ENCODE data around the gene FFAR4.
A peak's percentile ranks its signal among the peaks of the same experiment; 100 is the strongest.
"Not testable (repeated sequence)": the region's sequence is repeated elsewhere in the genome, so short reads cannot be mapped to it uniquely, and the experiment has no call there.

FFAR4 gene
- total RNA-seq: 0 to 9.6 (median 2.4) reads per million in 17 experiments

- DNase-seq: peak; percentile 73 to 88 (median 84)
Observed at GRCh38 chr10:93566435-93567276, at the start of gene FFAR4. Gene FFAR4 (plus strand): TSS chr10:93566665. CDS start chr10:93566721, 56 bp downstream.

- DNase-seq: no peak
Observed at GRCh38 chr10:93518531-93518930, 47.9 kb upstream of the FFAR4 start.

- no peak for DNase-seq
Observed at GRCh38 chr10:93535293-93535692, 31.2 kb upstream of the FFAR4 start.

GRCh38 chr10:93540871-93541270 is 25.6 kb upstream of the FFAR4 start:
- not testable (repeated sequence) for DNase-seq

- peak; percentile 67 to 80 (median 71) for DNase-seq
Observed at GRCh38 chr10:93541402-93542357, 24.8 kb upstream of the FFAR4 start.

- no peak for DNase-seq
Observed at GRCh38 chr10:93542358-93542791, 24.1 kb upstream of the FFAR4 start.

- not testable (repeated sequence) for DNase-seq
Observed at GRCh38 chr10:93546995-93547394, 19.5 kb upstream of the FFAR4 start.

- DNase-seq: no peak
Observed at GRCh38 chr10:93547522-93547921, 18.9 kb upstream of the FFAR4 start.

GRCh38 chr10:93548376-93549071 is 17.9 kb upstream of the FFAR4 start:
- DNase-seq: no peak

- no peak for DNase-seq
Observed at GRCh38 chr10:93550606-93551005, 15.9 kb upstream of the FFAR4 start.

GRCh38 chr10:93552780-93553179 is 13.7 kb upstream of the FFAR4 start:
- DNase-seq: no peak

- DNase-seq: no peak
Observed at GRCh38 chr10:93553482-93554315, 12.8 kb upstream of the FFAR4 start.

GRCh38 chr10:93554316-93554663 is 12.2 kb upstream of the FFAR4 start:
- no peak for DNase-seq

GRCh38 chr10:93554760-93555432 is 11.6 kb upstream of the FFAR4 start:
- peak; percentile 93 to 96 (median 95) for DNase-seq

GRCh38 chr10:93559490-93559889 is 7.0 kb upstream of the FFAR4 start:
- DNase-seq: no peak

- no peak for DNase-seq
Observed at GRCh38 chr10:93560541-93560940, 5.9 kb upstream of the FFAR4 start.

GRCh38 chr10:93565446-93565845 is 1.0 kb upstream of the FFAR4 start:
- DNase-seq: peak; percentile 78 to 90 (median 86)

GRCh38 chr10:93567277-93568104 is 1.0 kb downstream of the FFAR4 start:
- DNase-seq: peak in 3 of 4 experiments; percentile 21 to 23 (median 22)

- peak in 1 of 4 experiments; percentile 31 for DNase-seq
Observed at GRCh38 chr10:93568105-93568390, 1.6 kb downstream of the FFAR4 start.

- DNase-seq: no peak
Observed at GRCh38 chr10:93570383-93570782, 3.9 kb downstream of the FFAR4 start.
